HG02973 (cell line): ENCODE results near the gene FSTL4.

Experiments used
- ATAC-seq: cut with Tn5 transposase; IDR thresholded peaks from one replicate; pipeline ENCODE4 v1.9.1; 2021; ENCODE audit warnings: moderate library complexity; ENCODE audit not compliant: unreplicated experiment

FSTL4 gene

DNA sequence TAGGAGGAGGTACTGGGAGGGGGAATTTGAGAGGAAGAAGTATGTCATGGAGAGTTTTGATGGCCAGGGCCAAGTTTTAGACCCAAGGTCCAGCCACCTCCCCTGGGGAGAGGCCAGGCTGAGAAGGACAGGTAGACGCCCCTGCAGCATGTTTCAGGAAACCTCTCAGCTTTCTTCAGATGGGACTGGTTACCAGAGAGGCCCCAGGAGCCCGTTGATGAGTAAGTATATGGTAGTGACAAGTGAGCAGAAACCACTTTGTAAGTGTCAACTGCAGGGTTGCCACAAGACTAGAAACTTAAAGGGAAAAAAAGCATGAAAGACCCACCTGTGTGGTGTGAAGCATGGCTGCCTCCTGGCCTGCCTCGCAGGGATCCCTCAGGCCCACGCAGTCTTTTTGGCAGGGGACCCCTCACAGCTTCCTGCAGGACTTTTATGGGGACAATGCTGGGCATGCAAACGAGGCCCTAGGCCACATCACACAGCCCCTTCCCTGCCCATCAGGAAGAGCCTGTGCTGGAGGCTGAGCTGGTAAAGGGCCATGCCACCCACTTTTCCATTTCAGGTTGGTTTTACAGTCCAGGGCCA is 255.9 kb downstream of the FSTL4 start:
- no peak for ATAC-seq

DNA sequence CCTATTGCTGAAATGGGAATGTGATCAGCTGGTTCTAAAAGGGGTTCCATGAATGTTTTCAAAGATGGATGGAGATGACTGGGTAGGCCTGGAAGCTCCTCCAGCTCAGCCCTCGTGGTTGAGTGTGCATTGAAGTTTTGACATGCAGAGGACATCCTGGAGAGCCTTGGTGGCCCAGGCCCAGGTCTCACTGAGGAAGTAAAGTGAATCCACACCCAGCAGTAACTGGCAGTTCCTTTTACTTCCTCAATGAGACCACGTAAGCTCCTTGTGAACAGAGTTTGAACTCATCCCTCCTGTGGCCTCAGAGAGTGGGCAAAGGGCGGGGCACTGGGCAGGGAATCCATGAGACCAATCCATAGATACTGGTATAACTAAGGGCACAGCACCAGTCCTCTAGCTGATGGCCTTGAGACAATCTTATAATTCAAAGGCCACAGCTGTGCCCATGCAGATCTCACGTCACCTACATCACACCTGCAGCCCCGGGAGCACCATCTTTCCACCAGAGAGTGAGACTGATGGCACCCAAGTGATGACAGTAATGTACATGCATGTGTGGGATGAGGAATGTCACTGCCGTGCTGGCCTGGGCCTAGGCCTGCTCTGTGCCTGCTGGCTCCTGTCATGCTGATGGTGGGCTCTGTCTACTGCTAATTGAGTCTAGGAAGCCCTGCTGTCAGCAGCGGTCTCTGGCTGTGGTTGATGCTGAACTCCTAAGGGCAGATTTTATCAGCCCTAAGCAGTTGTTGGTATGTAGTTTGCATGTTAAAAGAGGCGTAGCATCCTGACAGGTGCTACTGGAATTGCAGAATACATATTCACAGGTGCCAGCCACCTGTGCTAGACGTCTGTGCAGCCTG is 257.8 kb downstream of the FSTL4 start:
- ATAC-seq = no peak

DNA sequence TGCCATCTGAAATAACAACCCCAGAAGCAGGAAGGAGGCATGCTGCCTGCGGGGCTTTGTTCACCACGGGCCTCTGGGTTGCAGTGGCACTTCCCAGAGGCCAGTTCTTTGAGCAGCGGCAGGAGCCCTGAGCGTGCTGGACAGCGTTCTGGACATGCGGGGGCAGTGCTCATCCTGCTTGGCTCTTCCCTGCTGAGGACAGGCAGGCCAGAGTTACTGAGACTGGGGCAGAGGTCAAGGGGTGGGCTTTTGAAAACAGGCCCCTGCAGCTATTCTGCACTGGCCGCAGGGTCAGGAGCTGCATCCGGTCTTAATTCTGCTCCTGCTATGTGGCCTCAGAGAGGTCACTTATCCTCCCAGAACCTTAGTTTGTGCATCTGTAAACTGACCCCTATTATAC is 258.6 kb downstream of the FSTL4 start:
- ATAC-seq = no peak

- ATAC-seq = no peak
Observed at GRCh38 chr5:133348406-133348805, 263.9 kb downstream of the FSTL4 start.

- no peak for ATAC-seq
Observed at GRCh38 chr5:133347039-133347438, 265.3 kb downstream of the FSTL4 start.

DNA sequence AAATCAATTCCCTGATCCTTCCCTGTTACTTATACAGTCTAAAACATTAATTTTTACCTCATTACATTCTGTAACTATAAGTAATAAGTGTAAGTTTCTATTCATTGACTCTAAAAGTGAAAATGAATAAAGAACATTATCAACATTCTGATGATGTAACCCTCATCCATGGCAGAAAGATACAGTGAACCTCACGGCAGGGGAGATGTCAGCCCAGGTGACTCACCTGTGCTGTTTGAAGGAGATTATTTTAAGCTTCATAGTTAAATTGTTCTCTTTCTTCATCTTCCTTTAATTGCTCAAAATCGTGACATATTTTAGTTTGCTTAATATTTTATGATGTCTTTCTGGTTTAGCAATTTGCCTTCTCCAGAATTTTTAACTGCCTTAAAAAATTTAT is 268.1 kb downstream of the FSTL4 start:
- ATAC-seq = no peak

DNA sequence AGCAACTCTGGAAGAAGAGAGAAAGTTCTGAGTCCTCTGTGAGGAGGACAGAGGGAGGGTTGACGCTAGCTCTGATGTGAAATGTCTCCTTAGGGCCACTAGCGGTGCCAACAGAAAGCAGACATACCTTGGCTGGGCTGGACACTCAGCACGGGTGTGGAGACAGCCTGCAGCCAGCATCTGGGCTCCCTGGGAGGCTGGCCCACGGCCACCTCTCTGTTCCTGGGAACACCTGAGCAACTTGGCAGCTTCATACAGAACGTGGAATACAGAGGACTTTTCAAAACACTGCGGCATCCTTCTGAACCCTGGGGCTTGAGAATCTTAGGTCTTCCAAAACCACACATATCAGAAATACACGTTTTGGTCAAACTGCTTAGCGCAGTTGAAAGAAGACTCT is 269.1 kb downstream of the FSTL4 start:
- no peak for ATAC-seq

DNA sequence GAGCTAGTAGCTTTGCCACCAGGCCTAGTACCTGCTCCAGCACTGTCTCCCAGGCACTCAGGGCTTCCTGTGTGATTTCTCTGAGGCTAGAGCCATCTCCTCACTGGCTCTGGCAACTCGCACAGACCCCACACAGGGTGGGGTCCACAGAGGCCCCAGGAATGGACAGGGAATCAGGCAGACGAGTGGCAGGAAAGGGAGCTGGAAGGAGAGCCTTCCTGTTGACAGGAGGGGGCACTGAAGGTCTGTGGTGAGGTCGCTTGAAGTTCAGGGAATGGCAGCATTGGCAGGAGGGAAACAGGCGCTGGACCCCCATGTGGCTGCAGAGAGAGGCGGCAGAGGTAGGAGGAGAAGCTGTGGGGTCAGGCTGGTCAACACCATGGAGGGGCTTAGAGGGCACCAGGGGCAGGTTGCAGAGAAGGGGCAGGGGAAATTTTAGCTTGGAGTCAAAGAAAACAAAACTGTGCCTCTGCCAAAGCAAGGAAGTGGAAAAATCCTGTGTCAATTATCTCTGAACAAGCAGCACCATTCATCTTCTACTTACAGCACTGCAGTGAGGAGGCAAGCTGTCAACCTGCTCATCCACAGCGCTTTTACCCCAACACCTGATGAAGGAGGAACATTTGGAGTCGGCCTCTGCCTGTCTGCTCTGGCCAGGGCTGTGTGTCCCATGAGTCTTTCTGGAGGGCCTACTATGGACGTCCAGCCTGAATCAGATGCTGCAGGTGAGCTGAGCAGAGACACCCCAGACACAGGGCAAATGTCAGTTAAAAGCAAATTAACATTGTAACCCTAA is 270.2 kb downstream of the FSTL4 start:
- no peak for ATAC-seq

DNA sequence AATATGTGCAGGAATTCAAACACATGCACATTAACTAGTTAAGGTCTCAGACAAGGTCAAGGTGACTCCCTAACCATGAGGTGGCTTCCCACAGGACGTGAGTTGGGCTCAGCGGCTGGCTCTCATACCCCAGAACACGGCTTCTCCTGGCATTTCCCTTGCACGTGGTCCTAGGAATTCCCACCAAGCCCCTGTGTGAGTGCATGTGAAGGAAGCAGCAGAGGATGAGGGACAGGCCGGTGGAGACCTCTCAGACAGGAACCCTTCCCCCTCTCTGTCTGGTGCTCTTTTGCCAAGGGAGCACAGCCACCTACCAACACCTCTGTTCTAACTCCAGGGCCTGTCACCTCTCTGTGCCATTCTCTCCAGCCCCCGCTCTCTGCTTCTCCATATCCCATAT is 271.0 kb downstream of the FSTL4 start:
- no peak for ATAC-seq

DNA sequence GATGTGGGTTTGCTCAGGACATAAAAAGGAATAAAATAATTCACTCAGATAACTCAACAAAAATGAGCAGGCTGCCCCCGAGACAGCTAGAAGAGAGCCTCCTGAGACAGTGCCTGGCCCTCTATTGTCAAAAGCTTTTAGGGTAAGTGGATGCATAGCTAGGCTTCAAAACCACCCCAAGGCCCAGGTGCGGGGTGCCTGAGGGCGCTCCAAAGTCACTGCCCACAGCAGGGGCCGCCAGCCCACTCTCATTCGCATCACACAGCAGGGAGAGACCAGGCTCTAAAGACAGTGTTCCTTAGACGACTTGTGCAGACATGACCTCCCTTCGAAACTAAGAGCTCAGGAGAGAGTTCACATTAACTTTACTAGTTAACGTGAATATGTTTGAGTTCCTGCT is 271.5 kb downstream of the FSTL4 start:
- no peak for ATAC-seq

GRCh38 chr5:133340002-133340755 is 272.2 kb downstream of the FSTL4 start:
- no peak for ATAC-seq

DNA sequence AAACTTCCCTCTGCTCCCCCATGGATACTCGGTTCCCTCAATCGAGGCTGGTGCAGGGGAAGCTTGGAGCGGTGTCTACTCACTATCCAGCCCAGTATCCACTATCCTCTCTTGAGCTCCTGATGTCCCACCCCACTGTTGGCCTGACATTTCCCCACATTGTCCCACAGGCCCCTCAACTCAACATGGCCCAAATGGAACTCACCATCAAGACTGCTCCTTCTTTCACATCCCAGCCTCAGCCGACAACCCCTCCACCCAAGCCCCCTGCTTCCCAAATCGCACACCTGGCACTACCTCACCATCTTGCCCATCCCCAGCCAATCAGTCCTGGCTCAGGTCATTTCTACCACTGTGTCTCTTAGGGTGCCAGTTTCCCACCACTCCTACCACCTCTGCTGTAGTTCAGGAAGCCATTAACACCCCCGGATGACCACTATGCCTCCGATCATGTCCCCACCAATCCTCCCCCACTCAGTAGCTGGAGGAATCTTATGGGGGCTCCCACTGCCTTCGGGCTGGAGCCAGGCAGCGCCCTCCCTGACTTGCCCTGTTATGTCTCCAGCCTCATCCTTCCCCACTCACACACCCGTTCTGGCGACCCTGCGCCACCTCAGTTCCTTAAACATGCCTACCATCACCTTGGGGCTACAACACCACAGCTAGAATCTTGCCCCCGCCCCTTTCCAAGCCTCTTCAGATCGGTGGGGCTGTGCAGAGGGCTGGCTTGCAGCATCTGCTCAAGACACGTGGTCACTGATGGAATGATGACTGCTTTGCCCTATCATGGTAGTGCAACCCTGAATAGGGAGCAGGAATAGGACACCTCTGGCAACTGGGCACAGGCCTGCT is 273.6 kb downstream of the FSTL4 start:
- no peak for ATAC-seq

GRCh38 chr5:133337795-133338445 is 274.4 kb downstream of the FSTL4 start:
- ATAC-seq = no peak

DNA sequence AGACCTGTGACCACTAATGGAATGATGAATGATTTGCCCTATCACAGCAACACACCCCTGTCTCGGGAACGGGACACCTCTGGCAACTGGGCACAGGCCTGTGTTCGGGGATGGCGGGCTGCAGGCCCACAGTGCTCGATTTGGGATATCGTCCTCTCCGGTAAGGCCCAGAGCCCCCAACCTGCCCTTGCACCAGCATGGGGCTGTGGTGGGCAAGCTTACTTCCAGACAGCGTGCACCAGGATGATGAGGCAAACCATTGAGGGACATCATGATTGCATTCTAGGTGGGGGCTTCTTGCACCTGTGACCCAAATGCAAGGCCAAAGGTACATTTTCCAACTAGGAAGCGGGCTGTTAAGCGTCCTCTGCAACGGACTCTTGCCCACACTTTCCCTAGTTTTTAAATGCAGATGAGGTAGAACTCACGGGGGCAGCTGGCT is 275.4 kb downstream of the FSTL4 start:
- ATAC-seq = no peak

DNA sequence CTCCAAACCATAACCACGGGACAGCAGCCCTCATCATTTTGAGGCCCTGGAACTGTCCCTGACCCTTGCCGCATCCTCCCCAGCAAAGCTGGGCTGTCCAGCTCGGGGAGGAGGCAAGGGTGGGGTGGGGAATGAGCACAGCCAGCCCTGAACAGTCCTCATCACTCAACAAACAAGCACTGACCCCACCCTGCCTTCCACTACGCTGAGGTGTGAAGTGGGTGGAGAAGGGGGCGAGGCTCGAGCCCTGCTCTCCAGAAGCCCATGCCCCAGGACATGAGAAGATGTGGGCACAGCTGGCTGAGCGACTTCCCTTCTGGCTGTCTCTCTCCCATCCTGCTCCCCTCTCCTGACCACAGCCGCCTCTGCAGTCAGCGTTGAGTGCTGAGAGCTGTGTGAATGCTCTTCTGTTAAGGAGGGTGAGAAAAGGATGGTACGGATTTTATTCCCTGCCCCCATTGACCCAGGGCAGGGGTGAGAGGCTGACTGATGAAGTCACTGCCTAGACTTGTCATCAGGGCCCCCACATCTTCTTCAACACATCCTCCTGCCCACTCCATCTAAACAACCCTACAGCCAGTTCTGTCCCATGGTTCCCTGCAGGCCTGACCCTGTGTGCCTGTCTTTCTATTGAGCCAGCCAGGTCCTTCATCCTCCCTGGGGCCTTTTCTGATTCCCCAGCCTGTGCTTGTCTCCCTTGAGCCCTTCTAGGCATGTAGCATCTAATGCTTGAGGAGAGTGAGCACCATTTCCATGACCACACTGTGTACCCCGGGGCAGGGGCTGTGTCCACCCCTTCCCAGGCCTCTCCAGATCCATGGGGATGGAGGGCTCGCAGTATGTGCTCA is 276.0 kb downstream of the FSTL4 start:
- ATAC-seq = no peak

DNA sequence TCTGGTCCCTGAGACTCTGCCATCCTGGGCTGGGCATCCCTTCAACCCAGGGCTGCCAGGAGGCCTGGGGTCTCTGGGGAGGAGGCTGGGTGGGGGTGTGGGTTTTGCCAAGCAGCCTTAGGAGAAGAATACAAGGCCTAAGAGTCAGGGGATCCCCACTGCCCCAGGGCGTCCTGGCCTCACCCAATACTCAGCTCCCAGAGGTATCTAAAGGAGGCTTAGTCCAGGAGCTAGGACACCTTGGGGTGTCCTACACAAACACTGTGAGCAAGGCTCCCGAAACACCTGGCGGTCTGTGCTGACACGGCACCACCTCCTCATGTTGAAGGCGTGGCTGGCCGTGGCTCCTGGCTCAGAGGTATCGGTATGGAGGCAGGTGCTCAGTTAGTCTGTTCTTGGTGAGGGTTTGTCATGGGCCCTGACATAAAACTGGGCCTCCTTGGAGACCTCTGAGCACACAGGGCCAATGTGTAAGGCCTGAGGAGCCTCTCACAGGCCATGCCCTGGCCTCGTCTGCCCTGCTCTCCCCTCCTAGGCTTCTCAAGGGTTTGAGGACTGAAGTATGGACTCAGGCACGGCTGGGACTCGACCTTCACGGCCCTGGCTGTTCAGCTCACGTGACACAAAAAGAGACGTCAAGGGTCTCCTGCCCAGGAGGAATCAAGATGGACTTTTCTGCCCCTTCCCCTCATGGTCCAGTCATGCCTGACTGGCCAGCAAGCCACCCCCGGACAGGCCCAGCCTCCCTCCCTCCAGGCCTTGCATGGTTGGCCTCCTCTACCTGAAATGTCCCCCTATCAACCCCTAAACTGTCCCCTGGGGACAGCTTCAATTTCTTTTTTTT is 277.3 kb downstream of the FSTL4 start:
- ATAC-seq = no peak

DNA sequence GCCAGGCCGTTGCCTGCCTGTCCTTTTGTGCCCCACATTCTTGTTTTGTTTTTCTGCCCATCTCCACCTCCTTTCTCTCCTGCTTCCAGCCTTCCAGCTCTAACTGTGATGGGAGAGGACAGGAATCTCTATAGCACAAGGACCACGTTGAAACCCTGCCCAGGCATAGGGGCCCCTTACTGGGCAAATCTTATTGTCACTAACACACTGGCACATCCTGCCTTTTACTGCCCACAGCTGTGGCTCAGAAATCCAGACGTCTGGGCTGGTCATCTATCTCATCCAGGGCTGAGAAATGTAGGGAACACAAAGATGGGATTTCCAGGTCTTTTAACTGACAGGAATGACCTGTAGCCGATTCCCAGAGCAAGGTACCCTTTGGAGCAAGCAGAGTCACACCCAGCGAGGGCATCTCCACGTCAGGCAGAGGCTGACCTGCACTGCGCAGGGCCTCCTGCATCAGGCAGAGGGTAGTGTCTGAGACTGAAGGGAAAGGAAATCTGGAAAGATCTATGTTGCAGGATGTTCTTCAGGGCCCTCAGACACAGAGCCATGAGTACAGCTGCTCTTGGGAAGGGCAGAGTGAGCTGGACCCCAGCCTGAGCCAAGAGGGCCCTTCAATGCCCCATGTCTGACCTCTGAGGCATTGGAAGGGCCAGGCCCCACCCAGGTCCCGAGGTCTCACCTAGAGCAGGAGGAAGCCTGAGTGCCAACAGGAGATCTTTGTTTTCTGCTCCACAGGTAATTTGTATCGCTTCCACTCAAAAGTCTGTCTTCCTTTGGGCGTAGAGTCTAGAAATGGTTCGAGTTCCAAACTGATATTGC is 278.8 kb downstream of the FSTL4 start:
- ATAC-seq = no peak
